Activated T-cell treated with anti-CD3 and anti-CD28 coated beads for 4 hours (primary cell): Measurements from ENCODE around the gene CRIM1.

Experiments used
- DNase-seq: peaks from one replicate; pipeline ENCODE4 v3.0.0-alpha.2; 2020

The CRIM1 gene

DNA sequence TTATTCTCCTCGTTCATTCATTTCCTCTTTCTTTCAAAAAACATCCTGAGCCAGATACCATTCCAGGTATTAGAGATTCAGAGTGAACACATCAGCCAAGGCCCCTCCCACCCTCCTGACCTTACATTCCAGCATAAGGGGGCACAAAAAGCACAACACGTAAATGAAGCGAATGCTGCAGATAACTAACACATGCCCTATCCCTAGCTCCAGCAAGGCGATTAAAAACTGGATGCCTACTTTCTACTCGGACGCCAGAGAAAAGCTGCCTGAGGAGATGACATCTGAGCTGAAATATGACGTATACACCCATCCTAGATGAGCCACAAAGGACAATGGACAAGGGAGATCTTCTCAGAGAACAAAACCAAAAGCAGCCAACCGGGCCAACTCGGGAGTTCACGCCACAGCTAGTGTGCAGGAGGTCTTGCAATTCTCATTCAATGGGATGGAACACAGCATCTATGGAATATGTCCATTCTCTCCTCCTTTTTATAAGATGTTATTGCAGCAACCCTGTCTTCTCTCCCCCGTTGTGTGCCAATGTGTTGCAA lies 208.9 kb downstream of the CRIM1 start:
- DNase-seq: no peak

DNA sequence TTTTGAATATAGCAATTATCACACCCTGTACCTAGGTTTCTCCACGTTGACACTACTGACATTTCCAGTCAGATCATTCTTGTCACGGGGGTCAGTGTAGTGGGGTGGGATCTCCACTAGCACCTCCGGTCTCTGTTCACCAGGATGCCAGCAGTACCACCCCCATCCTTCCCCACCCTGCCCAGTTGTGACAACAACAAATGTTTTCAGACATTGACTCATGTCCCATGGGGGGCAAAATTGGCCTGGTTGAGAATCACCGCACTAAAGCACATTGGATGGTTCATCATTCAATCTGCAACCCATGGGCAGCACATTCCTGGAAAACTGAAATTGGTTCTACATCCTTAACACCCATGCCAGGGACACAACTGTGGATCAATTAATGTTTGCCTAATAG lies 210.1 kb downstream of the CRIM1 start:
- DNase-seq: no peak

- no peak for DNase-seq
Measured at GRCh38 chr2:36566887-36567286, 211.3 kb downstream of the CRIM1 start.

DNA sequence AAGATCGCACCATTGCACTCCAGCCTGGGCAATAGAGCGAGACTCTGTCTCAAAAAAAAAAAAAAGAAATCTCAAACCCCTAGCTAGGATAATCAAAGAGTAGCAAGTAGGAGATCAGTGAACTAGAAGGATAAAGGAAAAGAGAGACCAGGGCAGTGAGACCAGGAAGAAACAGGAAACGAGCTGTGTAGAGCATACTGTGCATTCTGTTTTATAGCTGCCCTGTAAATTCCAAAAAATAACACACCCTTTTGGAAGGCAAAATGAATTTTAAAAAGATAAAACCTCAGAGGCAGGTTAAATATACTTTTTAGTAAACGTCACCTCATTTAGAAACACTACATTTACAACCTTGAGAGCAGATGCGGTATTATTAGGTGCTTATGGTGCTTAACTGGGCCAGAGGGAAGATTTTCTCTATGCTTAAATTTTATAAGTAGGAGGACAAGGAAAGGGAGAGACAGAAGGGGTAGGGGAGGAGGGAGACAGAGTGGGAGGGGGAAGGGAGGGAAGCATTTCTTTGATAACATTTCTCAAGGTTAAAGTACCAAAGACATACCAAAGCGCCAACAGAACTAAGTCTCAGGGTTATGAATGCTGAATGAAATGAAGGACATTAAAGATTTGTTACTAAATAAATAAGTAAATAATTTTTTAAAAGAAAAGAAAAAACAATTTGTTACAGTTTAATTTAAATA lies 212.3 kb downstream of the CRIM1 start:
- DNase-seq: no peak

- DNase-seq: no peak
Measured at GRCh38 chr2:36568516-36569246, 213.1 kb downstream of the CRIM1 start.

- no peak for DNase-seq
Measured at GRCh38 chr2:36569267-36569856, 213.8 kb downstream of the CRIM1 start.

DNA sequence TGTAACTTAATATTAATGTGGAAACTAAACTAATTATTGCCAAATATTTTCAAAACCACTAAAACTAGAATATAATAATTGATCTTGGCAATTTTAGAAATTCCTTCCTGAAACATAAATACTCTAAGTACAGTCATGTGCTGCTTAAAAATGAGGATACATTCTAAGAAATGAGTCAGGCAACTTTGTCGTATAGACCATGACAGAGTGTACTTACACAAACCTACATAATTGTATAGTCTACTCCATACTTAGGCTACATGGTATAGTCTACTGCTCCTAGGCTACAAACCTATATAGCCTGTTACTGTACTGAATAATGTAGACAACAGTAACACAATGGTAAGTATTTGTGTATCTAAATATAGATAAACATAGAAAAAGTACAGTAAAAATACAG lies 214.8 kb downstream of the CRIM1 start:
- no peak for DNase-seq

DNA sequence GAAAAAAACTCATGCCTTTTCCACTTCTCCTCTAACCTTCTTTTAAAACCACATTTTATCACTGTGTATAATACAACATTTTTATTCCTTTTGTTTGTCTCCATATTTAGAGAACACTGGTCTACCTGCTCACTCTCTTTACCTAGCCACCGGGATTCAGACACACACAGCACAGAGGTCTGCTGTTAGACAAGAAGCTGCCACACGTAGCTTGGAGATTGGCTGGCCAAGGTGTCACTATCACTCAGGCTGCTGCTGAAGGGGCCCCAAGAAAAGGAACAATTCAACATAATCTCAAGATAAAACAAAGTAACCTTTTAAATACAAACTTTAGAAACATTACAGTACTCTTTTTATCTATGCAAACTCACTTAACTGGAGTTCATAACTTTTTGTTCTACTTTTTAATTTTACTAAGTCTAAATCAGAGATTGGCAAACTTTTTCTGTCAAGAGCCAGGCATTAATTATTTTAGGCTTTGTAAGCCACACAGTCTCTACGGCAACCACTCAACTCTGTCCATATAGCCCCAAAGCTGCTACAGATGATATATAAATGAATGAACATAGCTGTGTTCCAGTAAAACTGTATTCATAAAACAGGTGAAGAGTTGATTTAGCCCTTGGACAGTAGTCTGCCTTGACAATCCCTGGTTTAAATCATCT lies 216.6 kb downstream of the CRIM1 start:
- no peak for DNase-seq

- no peak for DNase-seq
Measured at GRCh38 chr2:36572719-36573059, 217.1 kb downstream of the CRIM1 start.

DNA sequence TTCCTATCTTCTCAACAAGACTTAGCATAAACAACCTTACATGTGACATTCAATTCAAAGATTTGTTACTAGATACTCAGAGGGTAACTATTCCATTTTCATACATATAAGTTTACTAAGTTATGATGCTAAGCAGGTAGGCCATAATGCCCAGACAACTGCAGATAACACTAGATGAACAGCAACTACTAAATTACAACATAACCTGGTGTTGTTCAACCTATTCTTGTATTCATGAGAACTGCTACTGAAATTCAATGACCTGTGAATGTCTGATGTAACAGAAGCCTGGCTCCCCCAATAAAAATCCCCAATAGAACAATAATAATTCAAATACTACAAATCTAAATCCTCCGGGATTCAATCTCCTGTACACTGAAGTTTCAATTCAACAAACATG lies 217.6 kb downstream of the CRIM1 start:
- no peak for DNase-seq

GRCh38 chr2:36574560-36574959 lies 219.0 kb downstream of the CRIM1 start:
- DNase-seq: no peak

DNA sequence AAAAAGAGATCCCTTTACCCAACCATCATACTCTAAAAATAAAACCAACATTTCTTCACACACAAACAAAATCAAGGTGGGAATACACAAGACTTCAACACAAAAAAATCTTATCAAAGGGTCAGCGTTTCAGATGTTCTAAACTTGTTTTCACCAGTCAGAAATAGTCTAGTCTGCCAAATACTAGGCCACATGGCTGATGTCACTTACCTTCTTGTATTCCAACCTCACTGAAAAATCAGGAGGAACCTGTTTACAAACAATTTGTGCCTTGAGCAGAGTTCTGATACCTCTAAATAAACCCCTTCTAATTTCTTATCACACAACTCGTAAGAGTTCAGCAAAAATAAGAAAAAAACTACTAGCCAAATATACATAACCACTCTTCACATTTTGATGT lies 222.3 kb downstream of the CRIM1 start:
- no peak for DNase-seq

GRCh38 chr2:36578343-36579296 lies 223.0 kb downstream of the CRIM1 start:
- no peak for DNase-seq

GRCh38 chr2:36579297-36579664 lies 223.7 kb downstream of the CRIM1 start:
- no peak for DNase-seq

DNA sequence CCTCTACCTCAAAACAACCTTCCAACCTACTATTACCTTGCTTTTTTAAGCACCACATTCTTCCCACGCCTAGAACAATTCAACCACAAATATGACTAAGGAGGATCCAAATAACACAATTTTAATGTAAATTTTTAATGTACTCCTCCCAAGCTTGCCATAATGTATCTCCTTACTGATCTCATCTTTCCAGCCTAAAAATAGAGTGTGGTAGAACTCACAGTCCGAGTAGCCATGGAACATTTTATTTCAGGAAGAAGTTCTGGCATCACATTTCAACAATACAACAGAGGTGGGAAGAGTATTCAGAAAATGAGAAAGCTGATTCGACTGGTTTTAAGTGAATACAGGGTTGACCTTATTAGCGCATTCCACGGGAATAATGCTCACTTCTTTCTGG lies 227.0 kb downstream of the CRIM1 start:
- DNase-seq: no peak

DNA sequence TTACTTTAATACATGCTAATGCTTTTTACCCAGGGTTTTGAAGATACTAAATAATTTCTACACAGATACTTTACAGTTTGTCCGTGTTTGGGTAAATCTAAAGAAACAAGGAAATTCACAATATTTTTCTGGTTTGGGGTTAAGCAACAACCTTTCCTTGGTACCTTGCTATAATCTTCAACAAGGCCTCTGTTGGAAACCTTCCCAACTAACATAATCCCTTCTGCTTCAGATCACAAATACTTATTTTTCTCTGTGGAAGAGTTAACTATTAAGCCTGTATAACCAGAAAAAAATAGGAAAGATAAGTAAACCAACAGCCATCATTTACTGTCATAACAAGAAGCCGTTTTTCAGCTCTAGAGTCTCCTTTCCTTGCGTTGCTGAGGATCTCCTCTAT lies 227.4 kb downstream of the CRIM1 start:
- no peak for DNase-seq

DNA sequence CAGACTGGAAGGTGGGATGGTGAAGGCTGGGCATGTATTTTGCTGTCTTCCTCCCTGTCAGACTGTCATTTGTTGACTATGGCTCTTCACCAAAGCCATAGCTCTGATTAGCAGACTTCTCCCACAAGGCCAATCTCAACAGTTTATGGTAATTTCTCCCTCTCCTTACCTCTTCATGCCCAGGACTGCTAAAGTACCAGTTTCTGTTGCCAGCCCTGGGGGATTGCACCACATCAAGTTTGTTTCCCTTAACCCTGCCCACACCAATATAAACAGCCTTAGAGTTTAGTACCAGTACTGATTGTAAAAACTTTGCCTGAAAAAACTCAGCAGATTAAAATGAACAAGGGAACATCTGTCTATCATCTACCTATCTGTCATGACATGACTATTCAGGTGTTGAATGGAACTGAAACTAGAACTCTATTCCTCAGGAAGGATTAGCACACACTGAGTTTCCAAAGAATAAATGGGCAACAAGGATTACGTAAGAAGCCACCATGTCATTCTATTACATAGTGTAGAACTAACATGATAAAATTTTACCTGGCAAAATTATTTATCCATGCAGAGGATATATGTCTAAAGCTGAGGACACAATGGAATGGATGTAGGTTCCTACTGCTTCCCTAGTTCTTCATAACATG lies 228.7 kb downstream of the CRIM1 start:
- no peak for DNase-seq

- DNase-seq: no peak
Measured at GRCh38 chr2:36586672-36587071, 231.1 kb downstream of the CRIM1 start.

DNA sequence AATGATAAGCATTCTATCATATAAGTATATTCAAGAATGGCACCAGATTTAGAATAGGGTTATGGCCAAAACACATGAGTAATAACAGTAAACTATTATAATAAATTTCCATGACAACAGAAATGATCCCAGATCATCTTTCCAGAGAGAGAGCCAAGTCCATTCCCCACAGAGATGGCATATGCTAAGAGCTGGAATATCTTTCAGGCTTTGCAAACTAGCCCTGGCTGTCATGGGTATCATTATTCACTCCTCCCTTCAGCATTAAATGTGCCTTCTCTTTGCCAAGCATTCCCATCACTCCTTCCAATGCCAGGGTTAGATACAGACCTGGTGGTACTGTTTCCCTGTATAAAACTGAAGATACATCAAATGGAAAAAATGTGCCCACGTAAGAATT lies 231.5 kb downstream of the CRIM1 start:
- no peak for DNase-seq

DNA sequence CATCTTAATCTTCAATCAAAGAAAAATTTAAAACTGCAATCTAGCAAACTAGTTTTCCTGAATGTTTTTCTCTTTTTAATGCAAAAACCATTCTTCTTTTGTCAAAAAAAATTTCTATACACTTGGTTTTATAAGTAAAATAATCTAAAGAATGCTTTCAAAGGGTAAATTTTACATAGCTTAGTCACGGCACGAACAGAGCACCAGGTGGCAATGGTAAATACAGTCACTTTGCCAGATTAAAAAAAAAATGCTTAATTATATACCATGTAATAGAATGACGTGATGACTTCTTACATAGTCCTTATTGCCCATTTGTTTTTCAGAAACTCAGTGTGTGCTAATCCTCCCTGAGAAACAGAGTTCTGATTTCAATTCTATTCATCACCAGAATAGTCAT lies 232.0 kb downstream of the CRIM1 start:
- DNase-seq: no peak

- no peak for DNase-seq
Measured at GRCh38 chr2:36589230-36589630, 233.7 kb downstream of the CRIM1 start.

GRCh38 chr2:36594849-36595248 lies 239.3 kb downstream of the CRIM1 start:
- no peak for DNase-seq
